ENCODE results near the gene ABCA10. TPM values are rescaled to one million over a fixed set of nuclear protein-coding genes. Genes with fewer than 3 reads are reported as not detected.
"Not testable (repeated sequence)": the region's sequence is repeated elsewhere in the genome, so short reads cannot be mapped to it uniquely, and the experiment has no call there.

ABCA10 gene, protein sequence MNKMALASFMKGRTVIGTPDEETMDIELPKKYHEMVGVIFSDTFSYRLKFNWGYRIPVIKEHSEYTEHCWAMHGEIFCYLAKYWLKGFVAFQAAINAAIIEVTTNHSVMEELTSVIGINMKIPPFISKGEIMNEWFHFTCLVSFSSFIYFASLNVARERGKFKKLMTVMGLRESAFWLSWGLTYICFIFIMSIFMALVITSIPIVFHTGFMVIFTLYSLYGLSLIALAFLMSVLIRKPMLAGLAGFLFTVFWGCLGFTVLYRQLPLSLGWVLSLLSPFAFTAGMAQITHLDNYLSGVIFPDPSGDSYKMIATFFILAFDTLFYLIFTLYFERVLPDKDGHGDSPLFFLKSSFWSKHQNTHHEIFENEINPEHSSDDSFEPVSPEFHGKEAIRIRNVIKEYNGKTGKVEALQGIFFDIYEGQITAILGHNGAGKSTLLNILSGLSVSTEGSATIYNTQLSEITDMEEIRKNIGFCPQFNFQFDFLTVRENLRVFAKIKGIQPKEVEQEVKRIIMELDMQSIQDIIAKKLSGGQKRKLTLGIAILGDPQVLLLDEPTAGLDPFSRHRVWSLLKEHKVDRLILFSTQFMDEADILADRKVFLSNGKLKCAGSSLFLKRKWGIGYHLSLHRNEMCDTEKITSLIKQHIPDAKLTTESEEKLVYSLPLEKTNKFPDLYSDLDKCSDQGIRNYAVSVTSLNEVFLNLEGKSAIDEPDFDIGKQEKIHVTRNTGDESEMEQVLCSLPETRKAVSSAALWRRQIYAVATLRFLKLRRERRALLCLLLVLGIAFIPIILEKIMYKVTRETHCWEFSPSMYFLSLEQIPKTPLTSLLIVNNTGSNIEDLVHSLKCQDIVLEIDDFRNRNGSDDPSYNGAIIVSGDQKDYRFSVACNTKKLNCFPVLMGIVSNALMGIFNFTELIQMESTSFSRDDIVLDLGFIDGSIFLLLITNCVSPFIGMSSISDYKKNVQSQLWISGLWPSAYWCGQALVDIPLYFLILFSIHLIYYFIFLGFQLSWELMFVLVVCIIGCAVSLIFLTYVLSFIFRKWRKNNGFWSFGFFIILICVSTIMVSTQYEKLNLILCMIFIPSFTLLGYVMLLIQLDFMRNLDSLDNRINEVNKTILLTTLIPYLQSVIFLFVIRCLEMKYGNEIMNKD (N-terminal part only)
- total RNA-seq = 1 to 10 TPM; 1.8 to 2.3 TPM

DNA sequence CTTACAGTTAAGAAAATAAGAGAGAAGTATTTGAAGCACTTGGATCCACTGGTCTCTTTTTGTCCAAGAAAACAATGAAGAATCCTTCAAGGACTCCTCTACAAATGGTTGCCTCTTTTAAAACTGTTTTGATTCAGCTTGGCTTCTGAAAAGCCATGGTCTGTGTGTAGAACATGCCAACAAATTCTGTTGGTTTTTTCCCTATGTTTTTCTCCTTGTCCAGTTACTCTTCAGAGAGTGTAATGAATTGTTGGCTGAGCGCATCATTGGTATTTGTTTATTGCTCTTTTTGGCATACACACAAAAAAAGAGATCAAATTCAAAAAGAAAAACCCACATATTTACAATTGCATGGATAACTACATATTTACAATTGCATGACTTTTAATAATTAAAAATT lies at the start of gene ABCA10:
TSS of gene ABCA10 (minus strand) at position 249 of the 400 bp plus-strand sequence. CDS start 3,466 bp downstream, outside the sequence.
- intact Hi-C loops (cut with DNase I) = no loop called here
- Histone ChIP-seq H3K27me3 (no peaks in the 10 kb centered on the region), H3K36me3 (no peaks in the 10 kb centered on the region), H3K9ac (ENCODE audit: low read depth in 2 of 2, low read length in 2 of 2) (no peak within 1 kb of the TSS), H3K4me3 (no peak within 1 kb of the TSS), H3K4me1 (no peaks in the 10 kb centered on the region), H3K27ac (no peak within 1 kb of the TSS), H3K9me3 (no peaks in the 10 kb centered on the region)
- no peak for DNase-seq
- TF ChIP-seq, protein P1, sequence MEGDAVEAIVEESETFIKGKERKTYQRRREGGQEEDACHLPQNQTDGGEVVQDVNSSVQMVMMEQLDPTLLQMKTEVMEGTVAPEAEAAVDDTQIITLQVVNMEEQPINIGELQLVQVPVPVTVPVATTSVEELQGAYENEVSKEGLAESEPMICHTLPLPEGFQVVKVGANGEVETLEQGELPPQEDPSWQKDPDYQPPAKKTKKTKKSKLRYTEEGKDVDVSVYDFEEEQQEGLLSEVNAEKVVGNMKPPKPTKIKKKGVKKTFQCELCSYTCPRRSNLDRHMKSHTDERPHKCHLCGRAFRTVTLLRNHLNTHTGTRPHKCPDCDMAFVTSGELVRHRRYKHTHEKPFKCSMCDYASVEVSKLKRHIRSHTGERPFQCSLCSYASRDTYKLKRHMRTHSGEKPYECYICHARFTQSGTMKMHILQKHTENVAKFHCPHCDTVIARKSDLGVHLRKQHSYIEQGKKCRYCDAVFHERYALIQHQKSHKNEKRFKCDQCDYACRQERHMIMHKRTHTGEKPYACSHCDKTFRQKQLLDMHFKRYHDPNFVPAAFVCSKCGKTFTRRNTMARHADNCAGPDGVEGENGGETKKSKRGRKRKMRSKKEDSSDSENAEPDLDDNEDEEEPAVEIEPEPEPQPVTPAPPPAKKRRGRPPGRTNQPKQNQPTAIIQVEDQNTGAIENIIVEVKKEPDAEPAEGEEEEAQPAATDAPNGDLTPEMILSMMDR (IDR thresholded peaks at IDR 0.05) = no peak

DNA sequence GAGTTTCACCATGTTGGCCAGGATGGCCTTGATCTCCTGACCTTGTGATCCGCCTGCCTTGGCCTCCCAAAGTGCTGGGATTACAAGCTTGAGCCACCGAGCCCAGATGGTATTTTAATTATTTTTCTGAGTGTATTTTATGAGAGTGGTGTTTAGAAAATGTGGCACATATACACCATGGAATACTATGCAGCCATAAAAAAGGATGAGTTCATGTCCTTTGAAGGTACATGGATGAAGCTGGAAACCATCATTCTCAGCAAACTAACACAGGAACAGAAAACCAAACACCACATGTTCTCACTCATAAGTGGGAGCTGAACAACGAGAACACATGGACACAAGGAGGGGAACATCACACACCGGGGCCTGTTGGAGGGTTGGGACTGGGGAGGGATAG lies 47.7 kb upstream of the ABCA10 start:
- intact Hi-C loops (cut with DNase I); H3K27me3 ChIP-seq; H3K9ac ChIP-seq (ENCODE audit: low read depth in 2 of 2, low read length in 2 of 2); DNase-seq; H3K4me1 ChIP-seq; H3K27ac ChIP-seq; H3K9me3 ChIP-seq; H3K4me3 ChIP-seq; H3K36me3 ChIP-seq: not testable (repeated sequence)

DNA sequence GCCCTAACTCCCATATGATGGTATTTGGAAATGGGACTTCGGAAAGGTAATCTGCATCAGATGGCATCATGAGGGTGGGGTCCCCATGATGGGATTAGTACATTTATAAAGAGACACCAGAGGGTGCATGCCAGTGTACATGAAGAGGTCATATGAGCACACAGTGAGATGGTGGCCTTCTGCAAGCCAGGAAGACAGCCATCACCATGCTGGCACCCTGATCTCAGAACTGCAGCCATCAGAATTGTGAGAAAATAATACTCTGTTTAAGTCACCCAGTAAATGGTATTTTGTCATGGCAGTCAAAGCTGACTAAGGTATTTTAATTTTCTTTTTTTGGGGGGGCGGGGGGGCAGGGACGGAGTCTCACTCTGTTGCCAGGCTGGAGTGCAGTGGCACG lies 47.1 kb upstream of the ABCA10 start:
- Histone ChIP-seq H3K27me3 (no peaks in the 10 kb centered on the region), H3K36me3 (no peaks in the 10 kb centered on the region), H3K27ac (no peak overlapping the region), H3K9me3 (no peaks in the 10 kb centered on the region), H3K4me1 (no peaks in the 10 kb centered on the region), H3K9ac (ENCODE audit: low read depth in 2 of 2, low read length in 2 of 2) (no peak overlapping the region), H3K4me3 (no peak overlapping the region)
- intact Hi-C loops (cut with DNase I) = no loop called here
- DNase-seq = no peak
- TF ChIP-seq, protein P1 (IDR thresholded peaks at IDR 0.05) = no peak

DNA sequence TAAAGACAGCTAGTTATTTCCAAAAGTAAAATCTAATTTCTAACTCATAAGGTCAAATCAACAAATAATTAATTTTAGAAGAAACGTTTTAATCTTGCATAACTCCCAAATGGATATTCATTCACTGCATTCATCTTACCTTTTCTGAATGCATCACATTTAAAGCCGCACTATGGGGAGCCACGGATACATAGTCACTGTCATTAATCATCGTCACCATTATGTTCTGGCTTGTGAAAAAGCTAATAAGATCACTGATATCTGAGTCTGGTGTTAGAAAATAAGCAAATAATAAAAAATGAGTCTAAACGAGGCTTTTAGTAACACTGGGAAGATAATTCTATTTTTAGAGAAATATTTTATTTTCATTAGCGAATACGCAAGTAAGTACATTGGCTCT lies 42.4 kb upstream of the ABCA10 start:
- TF ChIP-seq, protein P1 (IDR thresholded peaks at IDR 0.05) = no peak
- Histone ChIP-seq H3K4me3 (no peak overlapping the region), H3K27ac (no peak overlapping the region), H3K9me3 (no peaks in the 10 kb centered on the region), H3K27me3 (no peaks in the 10 kb centered on the region), H3K36me3 (no peaks in the 10 kb centered on the region), H3K9ac (ENCODE audit: low read depth in 2 of 2, low read length in 2 of 2) (no peak overlapping the region), H3K4me1 (no peaks in the 10 kb centered on the region)
- intact Hi-C loops (cut with DNase I) = no loop called here
- no peak for DNase-seq

DNA sequence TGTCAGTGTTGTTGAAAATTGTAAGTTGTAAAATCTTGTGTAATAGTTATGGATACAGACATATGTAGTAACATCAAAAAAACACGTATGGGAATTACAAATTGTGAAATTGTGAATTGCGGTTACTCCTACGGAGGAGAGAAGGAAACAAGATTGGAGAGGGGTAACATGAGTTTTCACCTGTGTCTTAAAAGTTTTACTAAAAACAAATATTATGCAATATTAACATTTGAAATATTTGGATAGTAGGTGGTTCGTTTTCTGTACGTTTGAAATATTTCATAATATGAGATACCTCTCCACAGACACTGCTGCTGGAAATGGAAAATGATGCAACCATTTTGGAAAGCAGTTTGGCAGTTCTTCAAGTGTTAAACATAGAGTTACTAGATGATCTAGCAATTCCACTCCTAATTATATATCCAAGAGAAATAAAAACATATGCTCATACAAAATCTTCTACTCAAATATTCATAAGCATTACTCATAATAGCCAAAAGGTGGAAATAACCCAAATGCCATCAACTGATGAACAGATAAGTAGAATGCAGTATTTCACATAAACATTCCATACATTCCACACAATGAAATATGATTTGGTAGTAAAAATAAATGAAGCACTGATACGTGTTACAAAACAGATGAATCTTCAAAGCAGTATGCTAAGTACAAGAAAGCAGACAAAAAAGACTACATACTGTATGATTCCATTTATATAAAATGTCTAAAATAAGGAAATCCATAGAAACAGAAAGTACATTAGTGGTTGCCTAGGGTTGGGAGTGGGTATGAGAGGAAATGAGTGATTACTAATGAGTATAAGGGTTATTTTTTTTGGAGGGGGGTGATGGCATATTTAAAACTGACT lies 40.7 kb upstream of the ABCA10 start:
- Histone ChIP-seq H3K9ac (ENCODE audit: low read depth in 2 of 2, low read length in 2 of 2) (no peak overlapping the region), H3K4me3 (no peak overlapping the region), H3K4me1 (no peaks in the 10 kb centered on the region), H3K27me3 (no peaks in the 10 kb centered on the region), H3K9me3 (no peaks in the 10 kb centered on the region), H3K36me3 (no peaks in the 10 kb centered on the region), H3K27ac (no peak overlapping the region)
- intact Hi-C loops (cut with DNase I) = no loop called here
- TF ChIP-seq, protein P1 (IDR thresholded peaks at IDR 0.05) = no peak
- DNase-seq = no peak
